Measurements from ENCODE around the gene NCKAP5.

DNA sequence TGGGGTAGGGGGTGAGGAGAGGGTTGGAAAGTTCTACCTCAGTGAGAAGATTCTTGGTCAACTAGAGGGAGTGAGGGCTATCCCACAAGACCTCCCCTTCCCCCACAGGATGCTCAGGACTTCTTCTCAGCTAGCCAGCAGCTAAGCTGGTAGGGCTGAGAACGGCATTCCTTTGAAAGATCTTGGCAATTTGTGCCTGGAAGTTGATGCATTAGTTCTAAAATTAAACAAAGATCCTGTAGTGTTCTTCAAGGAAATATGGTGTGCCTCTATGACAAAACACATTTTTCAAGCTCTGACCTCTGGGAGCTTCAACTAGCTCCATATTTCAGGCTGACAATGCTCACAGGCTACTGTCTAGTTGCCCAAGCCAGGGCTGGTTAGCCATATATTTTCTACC is 900.6 kb downstream of the NCKAP5 start:
- TF ChIP-seq, protein P1, sequence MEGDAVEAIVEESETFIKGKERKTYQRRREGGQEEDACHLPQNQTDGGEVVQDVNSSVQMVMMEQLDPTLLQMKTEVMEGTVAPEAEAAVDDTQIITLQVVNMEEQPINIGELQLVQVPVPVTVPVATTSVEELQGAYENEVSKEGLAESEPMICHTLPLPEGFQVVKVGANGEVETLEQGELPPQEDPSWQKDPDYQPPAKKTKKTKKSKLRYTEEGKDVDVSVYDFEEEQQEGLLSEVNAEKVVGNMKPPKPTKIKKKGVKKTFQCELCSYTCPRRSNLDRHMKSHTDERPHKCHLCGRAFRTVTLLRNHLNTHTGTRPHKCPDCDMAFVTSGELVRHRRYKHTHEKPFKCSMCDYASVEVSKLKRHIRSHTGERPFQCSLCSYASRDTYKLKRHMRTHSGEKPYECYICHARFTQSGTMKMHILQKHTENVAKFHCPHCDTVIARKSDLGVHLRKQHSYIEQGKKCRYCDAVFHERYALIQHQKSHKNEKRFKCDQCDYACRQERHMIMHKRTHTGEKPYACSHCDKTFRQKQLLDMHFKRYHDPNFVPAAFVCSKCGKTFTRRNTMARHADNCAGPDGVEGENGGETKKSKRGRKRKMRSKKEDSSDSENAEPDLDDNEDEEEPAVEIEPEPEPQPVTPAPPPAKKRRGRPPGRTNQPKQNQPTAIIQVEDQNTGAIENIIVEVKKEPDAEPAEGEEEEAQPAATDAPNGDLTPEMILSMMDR (conservative IDR thresholded peaks at IDR 0.05), result no peak
- no peak for TF ChIP-seq EZH2 (IDR thresholded peaks at IDR 0.05; ENCODE audit: low read depth)
